Measurements from ENCODE around the gene THSD7B. TPM values are rescaled to one million over a fixed set of nuclear protein-coding genes. Genes with fewer than 3 reads are reported as not detected.

Gene THSD7B
- total and polyA plus RNA-seq, 10 donors: 0.02 to 0.17 (median 0.09) TPM; not detected in 7

GRCh38 chr2:137670111-137670510 is 904.8 kb downstream of the THSD7B start:
- intact Hi-C loops (cut with DNase I; ENCODE audit: low total_unique reads): no loop called here
- no peak for DNase-seq
- Histone ChIP-seq H3K36me3 (no peaks in the 10 kb centered on the region), H3K4me3 (no peak overlapping the region), H3K27me3 (replicated peaks in 1 of 7) (no peaks in the 10 kb centered on the region), H3K27ac (no peak overlapping the region), H3K4me1 (no peaks in the 10 kb centered on the region), H3K9me3 (no peaks in the 10 kb centered on the region)
- WGBS, 5 donors: 81 to 87% (median 83%) methylated on average over 3 of the region's 3 CpGs
- TF ChIP-seq POLR2AphosphoS5 (IDR thresholded peaks at IDR 0.05) (no peak), CTCF (IDR thresholded peaks at IDR 0.05 in 8 of 11, conservative IDR thresholded peaks at IDR 0.05 in 3 of 11) (no peak), POLR2A (IDR thresholded peaks at IDR 0.05) (no peak)

- Histone ChIP-seq H3K27ac (no peak overlapping the region), H3K4me3 (no peak overlapping the region), H3K4me1 (no peaks in the 10 kb centered on the region), H3K27me3 (replicated peaks in 1 of 7) (no peaks in the 10 kb centered on the region), H3K36me3 (no peaks in the 10 kb centered on the region), H3K9me3 (no peaks in the 10 kb centered on the region)
- TF ChIP-seq POLR2AphosphoS5 (IDR thresholded peaks at IDR 0.05) (no peak), POLR2A (IDR thresholded peaks at IDR 0.05) (no peak), CTCF (IDR thresholded peaks at IDR 0.05 in 8 of 11, conservative IDR thresholded peaks at IDR 0.05 in 3 of 11) (no peak)
- intact Hi-C loops (cut with DNase I; ENCODE audit: low total_unique reads): no loop called here
- no peak for DNase-seq
Observed at GRCh38 chr2:137672989-137673552, 907.7 kb downstream of the THSD7B start.

GRCh38 chr2:137674991-137675390 is 909.6 kb downstream of the THSD7B start:
- no peak for TF ChIP-seq CTCF (IDR thresholded peaks at IDR 0.05 in 8 of 11, conservative IDR thresholded peaks at IDR 0.05 in 3 of 11)
- TF ChIP-seq POLR2AphosphoS5 (IDR thresholded peaks at IDR 0.05): no peak
- no peak for TF ChIP-seq POLR2A (IDR thresholded peaks at IDR 0.05)
- 52 to 71% (median 66%) methylated on average over 2 of the region's 2 CpGs for WGBS, 5 donors
- Histone ChIP-seq H3K36me3 (no peaks in the 10 kb centered on the region), H3K27me3 (replicated peaks in 1 of 7) (no peaks in the 10 kb centered on the region), H3K4me3 (no peak overlapping the region), H3K27ac (no peak overlapping the region), H3K4me1 (no peaks in the 10 kb centered on the region), H3K9me3 (no peaks in the 10 kb centered on the region)
- no peak for DNase-seq
- intact Hi-C loops (cut with DNase I; ENCODE audit: low total_unique reads): no loop called here

DNA sequence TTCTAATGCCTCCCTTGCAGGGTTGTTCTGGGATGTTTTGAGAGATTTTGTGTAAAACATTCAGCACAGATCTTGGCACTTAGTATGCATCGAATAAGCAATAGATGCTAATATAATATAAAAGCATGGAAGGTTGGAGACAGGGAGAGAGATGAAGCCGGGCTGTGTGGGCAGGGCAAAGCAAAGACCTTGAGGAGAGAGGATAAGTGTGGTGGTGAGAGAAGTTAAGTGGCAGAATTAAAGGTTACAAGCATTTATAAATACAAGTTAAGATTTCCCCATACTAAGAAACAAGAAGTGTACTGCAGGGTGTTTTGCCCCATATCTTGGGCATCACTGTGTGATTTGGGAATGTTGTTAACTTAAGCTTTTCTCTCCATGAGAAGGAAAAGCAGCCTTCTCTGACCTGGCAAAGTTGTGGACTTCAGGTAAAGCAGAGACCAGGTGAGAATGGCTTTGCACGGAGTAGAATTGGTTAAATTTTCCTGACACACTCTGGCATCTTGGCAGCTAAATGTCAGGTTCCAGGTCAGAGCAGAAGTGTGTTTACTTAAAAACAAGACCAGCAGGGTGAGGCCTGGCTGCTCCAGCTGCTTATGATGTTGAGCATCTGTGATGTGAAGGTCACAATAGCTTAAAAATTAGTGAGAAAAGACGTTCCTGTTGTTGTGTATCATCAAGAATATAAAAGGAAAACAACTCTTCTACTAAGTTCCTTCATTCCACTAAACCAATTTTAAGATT is 910.4 kb downstream of the THSD7B start:
- Histone ChIP-seq H3K9me3 (no peaks in the 10 kb centered on the region), H3K4me1 (no peaks in the 10 kb centered on the region), H3K4me3 (no peak overlapping the region), H3K36me3 (no peaks in the 10 kb centered on the region), H3K27ac (no peak overlapping the region), H3K27me3 (replicated peaks in 1 of 7) (no peaks in the 10 kb centered on the region)
- DNase-seq: no peak
- 54 to 73% (median 66%) methylated on average over 4 of the region's 4 CpGs for WGBS, 5 donors
- TF ChIP-seq CTCF (IDR thresholded peaks at IDR 0.05 in 8 of 11, conservative IDR thresholded peaks at IDR 0.05 in 3 of 11) (no peak), POLR2AphosphoS5 (IDR thresholded peaks at IDR 0.05) (no peak), POLR2A (IDR thresholded peaks at IDR 0.05) (no peak)
- intact Hi-C loops (cut with DNase I; ENCODE audit: low total_unique reads): no loop called here

Measured in spleen (tissue), 11 donors.